Right lung (tissue), 5 donors: ENCODE measurements around the gene GMCL2. TPM values are rescaled to one million over a fixed set of nuclear protein-coding genes. Genes with fewer than 3 reads are reported as not detected.

Source experiments
- DNase-seq, 2 donors: peaks; one replicate each; pipeline ENCODE4 v3.0.0-alpha.2; 2013
- polyA plus RNA-seq, 5 donors: library from polyadenylated mRNA; unstranded; fragments of 120-200 nt; gene quantifications; one replicate each; pipeline versions ENCODE4 v1.2.1 to v1.2.3, GENCODE V29; 2013; ENCODE audit warnings: inconsistent platforms in 1 of 5, low replicate concordance in 1 of 5; ENCODE audit not compliant: insufficient read length in 5 of 5, insufficient read depth in 1 of 5

The GMCL2 gene
- polyA plus RNA-seq, 5 donors, result not detected

DNA sequence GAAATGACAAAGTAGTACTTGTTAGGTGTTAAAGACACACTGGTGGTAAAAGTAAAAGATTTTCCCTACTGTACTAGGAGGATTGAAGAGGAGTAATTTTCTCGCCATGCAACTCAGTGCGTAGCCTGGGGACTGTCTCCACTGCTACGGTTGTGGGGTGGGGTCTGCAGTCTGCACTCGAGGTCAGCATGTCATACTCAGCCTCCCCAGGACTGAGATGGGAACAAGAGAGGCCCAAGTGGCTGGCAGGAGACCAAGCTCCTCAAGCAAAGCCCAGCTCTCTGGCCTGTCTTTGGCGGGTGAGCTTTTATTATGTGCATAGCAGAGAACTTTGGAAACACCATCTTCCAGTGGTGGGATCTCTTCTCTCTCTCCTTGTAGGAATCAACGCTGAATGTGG is 43.9 kb downstream of the GMCL2 start:
- no peak for DNase-seq

DNA sequence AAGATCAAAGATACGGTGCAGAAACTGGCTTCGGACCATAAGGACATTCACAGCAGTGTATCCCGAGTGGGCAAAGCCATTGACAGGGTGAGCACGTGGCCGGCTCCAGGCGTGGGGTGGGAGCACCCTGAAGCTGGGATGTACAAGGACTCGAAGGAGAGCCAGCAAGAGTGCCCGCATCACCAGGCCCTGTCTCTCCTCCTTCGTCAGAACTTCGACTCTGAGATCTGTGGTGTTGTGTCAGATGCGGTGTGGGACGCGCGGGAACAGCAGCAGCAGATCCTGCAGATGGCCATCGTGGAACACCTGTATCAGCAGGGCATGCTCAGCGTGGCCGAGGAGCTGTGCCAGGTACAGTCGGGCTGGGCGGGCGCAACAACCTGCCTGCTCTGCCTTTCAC is 44.5 kb downstream of the GMCL2 start:
- no peak for DNase-seq

DNA sequence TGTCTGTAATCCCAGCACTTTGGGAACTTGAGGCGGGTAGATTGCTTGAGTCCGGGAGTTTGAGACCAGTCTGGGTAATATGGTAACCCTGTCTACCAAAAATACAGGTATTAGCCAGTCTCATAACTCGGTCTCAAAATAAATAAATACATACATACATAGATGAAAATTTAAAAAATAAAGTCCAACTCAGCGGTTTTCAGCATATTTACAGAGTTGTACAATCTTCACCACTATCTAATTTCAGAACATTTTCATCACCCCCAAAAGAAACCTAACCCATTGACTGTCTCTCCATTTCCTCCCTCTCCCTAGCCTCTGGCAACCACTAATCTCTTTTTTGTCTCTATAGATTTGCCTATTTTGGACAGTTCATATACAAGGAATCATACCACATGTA is 45.6 kb downstream of the GMCL2 start:
- DNase-seq, result no peak

DNA sequence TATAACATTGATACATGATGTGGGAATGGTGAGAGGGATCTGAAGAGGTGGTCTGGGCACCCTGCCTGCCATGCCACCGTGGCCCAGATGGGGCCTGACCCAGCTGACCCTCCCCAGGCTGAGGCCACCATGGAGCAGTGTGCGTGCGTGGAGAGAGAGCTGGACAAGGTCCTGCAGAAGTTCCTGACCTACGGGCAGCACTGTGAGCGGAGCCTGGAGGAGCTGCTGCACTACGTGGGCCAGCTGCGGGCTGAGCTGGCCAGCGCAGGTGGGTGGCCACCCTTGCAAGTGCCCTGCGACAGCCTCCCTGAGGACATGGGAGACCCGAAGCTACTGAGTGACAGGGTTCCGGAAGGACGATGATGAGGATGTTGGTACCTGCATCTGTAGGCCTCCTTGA is 49.2 kb downstream of the GMCL2 start:
- no peak for DNase-seq

DNA sequence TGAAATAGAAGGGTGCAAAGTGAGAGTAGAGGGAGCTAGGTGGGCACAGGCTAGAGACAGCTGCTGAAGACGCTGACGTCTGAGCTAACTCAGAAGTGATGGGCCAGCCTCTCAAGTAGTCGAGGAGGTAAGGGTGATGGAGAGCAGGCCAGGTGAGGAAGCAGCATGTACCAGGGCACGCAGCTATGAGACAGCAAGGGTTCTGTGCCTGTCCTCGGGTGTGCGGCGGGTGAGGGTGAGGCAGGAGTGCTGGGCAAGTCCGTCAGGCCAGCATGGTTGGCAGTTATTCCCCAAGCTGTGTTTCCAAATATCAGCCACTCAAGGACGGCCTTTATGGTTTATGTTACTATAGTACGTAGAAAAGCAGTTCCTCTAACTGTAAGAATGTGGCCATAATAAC is 50.2 kb downstream of the GMCL2 start:
- no peak for DNase-seq

Other genes starting within 250 kb of the GMCL2 start
- not detected for gene PROP1, start 191.1 kb downstream of the GMCL2 start, polyA plus RNA-seq
- 10 to 100 TPM in 4 of 5 donors, 1 to 10 TPM in 1; 9.5 to 19.4 (median 15.9) TPM for gene N4BP3, start 73.8 kb downstream of the GMCL2 start, polyA plus RNA-seq
- gene RMND5B, start 56.4 kb downstream of the GMCL2 start, polyA plus RNA-seq, result 10 to 100 TPM; 23.9 to 33.9 (median 27.7) TPM
- gene NHP2, start 33.5 kb downstream of the GMCL2 start, polyA plus RNA-seq, result 100 to 1,000 TPM in 2 of 5 donors, 10 to 100 TPM in 3; 79.2 to 138 (median 85.2) TPM
- 100 to 1,000 TPM; 113 to 157 (median 127) TPM for gene HNRNPAB, start 17.2 kb upstream of the GMCL2 start, polyA plus RNA-seq
- gene PHYKPL, start 45.4 kb upstream of the GMCL2 start, polyA plus RNA-seq, result 100 to 1,000 TPM; 109 to 149 (median 125) TPM